DOHH2 (cell line): ENCODE results near the gene MALT1.

Experiments used
- EZH2phosphoT487 ChIP-seq: fragments of 200-600 bp; sonication (generic); IDR thresholded peaks from 2 replicates; pipeline ENCODE4 v1.6.1; 2017; ENCODE audit warnings: borderline replicate concordance, mild to moderate bottlenecking, antibody characterized with exemption, low read length, moderate library complexity, mixed read lengths
- TF ChIP-seq, protein P1 (sequence below): fragments of 200-600 bp; sonication (generic); IDR thresholded peaks from one replicate; pipeline ENCODE4 v1.5.1; 2014; ENCODE audit warnings: antibody characterized with exemption, mild to moderate bottlenecking, low read depth, low read length; ENCODE audit not compliant: poor library complexity, severe bottlenecking

DNA sequence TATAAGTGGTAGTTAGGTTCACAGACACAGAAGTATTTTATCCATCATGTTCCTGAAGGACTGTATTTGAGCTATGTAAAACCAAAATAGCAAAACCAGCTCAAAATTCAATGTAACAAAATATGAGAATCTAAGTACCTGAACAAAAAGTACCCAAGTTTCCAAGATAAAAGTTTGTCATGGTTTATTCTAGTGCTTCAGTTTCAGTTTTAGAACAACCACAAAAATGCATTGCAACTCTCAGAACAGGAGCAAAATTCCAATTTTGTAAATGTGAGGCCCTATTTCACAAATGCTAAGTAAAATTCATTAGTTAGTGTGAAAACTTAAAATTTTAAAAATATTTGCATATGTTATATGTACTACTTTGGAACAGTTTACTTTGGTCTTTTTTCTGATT is 37.4 kb upstream of the MALT1 start:
- TF ChIP-seq, protein P1, sequence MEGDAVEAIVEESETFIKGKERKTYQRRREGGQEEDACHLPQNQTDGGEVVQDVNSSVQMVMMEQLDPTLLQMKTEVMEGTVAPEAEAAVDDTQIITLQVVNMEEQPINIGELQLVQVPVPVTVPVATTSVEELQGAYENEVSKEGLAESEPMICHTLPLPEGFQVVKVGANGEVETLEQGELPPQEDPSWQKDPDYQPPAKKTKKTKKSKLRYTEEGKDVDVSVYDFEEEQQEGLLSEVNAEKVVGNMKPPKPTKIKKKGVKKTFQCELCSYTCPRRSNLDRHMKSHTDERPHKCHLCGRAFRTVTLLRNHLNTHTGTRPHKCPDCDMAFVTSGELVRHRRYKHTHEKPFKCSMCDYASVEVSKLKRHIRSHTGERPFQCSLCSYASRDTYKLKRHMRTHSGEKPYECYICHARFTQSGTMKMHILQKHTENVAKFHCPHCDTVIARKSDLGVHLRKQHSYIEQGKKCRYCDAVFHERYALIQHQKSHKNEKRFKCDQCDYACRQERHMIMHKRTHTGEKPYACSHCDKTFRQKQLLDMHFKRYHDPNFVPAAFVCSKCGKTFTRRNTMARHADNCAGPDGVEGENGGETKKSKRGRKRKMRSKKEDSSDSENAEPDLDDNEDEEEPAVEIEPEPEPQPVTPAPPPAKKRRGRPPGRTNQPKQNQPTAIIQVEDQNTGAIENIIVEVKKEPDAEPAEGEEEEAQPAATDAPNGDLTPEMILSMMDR = no peak
- TF ChIP-seq EZH2phosphoT487 = no peak
